PC-9 (cell line): ENCODE results near the gene ARMC2.

Experiments used
- EZH2 ChIP-seq: fragments of 200-600 bp; sonication (generic); IDR thresholded peaks from 2 replicates; pipeline ENCODE4 v1.8.0; 2017; ENCODE audit warnings: antibody characterized with exemption, low read depth
- TF ChIP-seq, protein P1 (sequence below): fragments of 200-600 bp; sonication (generic); conservative IDR thresholded peaks from 2 replicates; pipeline ENCODE4 v1.6.1; 2017; ENCODE audit warnings: mixed run types, antibody characterized with exemption, mild to moderate bottlenecking, moderate library complexity

DNA sequence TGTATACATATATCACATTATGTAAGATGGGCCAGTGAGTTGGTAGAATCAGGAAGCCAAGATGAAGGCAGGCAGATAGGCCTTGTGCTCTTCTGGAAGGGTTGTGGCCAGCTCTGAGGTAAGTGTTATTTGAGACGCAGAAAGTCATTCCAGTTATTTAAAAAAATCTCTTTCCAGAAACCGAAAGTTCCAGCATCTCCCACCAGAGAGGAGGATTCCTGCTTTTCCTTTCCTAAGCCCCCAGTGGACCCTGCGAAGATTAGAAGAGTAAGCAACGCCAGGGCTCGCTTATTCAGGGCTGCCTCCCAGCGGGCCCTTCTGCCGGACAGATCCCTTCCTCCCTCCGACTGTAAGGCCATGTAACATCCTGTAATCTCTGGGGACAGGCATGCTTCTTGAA is 20.4 kb downstream of the ARMC2 start:
- TF ChIP-seq, protein P1, sequence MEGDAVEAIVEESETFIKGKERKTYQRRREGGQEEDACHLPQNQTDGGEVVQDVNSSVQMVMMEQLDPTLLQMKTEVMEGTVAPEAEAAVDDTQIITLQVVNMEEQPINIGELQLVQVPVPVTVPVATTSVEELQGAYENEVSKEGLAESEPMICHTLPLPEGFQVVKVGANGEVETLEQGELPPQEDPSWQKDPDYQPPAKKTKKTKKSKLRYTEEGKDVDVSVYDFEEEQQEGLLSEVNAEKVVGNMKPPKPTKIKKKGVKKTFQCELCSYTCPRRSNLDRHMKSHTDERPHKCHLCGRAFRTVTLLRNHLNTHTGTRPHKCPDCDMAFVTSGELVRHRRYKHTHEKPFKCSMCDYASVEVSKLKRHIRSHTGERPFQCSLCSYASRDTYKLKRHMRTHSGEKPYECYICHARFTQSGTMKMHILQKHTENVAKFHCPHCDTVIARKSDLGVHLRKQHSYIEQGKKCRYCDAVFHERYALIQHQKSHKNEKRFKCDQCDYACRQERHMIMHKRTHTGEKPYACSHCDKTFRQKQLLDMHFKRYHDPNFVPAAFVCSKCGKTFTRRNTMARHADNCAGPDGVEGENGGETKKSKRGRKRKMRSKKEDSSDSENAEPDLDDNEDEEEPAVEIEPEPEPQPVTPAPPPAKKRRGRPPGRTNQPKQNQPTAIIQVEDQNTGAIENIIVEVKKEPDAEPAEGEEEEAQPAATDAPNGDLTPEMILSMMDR: no peak
- no peak for TF ChIP-seq EZH2
